ENCODE data around the gene EIF5A. TPM values are rescaled to one million over a fixed set of nuclear protein-coding genes. Genes with fewer than 3 reads are reported as not detected.

The EIF5A gene
- total RNA-seq, 1 donor from 2014 or later: 416 TPM

DNA sequence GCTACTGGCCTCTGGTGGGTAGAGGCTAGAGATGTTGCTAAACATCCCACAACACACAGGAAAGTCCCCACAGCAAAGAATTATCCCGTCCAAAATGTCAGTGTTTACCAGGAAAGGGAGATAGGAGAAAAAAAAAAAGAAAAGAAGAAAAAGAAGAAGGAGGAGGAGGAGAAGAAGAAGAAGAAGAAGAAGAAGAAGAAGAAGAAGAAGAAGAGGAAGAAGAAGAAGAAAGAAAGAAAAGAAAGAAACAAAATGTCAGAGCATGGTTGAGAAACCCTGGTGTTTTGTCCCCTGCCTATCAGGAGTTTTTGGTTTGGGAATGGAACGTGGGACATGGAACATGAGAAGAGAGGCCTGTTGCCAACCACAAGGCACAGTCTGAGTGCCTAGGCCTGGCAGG lies 50.0 kb downstream of the EIF5A start:
- DNase-seq: no peak

DNA sequence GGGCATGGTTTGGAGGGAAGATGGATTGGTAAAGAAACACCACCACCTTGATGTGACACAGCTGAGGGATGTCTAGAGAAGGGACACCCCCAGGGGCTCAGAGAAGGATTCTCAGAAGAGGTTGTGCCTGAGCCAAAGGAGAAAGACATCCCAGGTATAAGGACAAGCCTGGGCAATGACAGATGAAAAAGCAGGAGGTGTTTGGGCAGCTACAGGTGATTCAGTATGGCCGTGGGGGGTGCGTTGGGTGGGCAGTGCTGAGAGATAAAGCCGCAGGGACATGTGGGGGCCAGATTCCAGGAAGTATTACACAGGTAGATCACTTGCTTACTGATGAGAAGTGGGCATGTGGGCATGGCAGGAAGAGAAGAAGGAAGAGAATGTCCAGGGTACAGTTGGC lies 54.5 kb downstream of the EIF5A start:
- DNase-seq: no peak

Other genes with a start within 250 kb of the EIF5A start
- gene CLEC10A, start 227.4 kb upstream of the EIF5A start, total RNA-seq: 0.60 and 1.5 TPM in 2 replicates
- not detected in 2 replicates for gene ASGR2, start 192.8 kb upstream of the EIF5A start, total RNA-seq
- 9.5 and 18.2 TPM in 2 replicates for gene ASGR1, start 128.3 kb upstream of the EIF5A start, total RNA-seq
- gene DLG4, start 87.8 kb upstream of the EIF5A start, total RNA-seq: 13.4 and 21.5 TPM in 2 replicates
- 196 and 385 TPM in 2 replicates for gene ACADVL, start 87.7 kb upstream of the EIF5A start, total RNA-seq
- 32.8 and 45.7 TPM in 2 replicates for gene DVL2, start 73.1 kb upstream of the EIF5A start, total RNA-seq
- gene PHF23, start 68.2 kb upstream of the EIF5A start, total RNA-seq: 41.4 and 42.8 TPM in 2 replicates
- 148 and 196 TPM in 2 replicates for gene GABARAP, start 65.2 kb upstream of the EIF5A start, total RNA-seq
- gene CTDNEP1, start 55.9 kb upstream of the EIF5A start, total RNA-seq: 25.2 and 56.5 TPM in 2 replicates
- 33.0 and 52.2 TPM in 2 replicates for gene ELP5, start 55.4 kb upstream of the EIF5A start, total RNA-seq
- gene CLDN7, start 45.1 kb upstream of the EIF5A start, total RNA-seq: 2.4 and 5.3 TPM in 2 replicates
- gene SLC2A4, start 25.9 kb upstream of the EIF5A start, total RNA-seq: 0.28 and 0.34 TPM in 2 replicates
- 0.17 TPM in 1 of 2 replicates, not detected in the other for gene YBX2, start 13.0 kb upstream of the EIF5A start, total RNA-seq
- 45.2 and 45.6 TPM in 2 replicates for gene GPS2, start 7.7 kb downstream of the EIF5A start, total RNA-seq
- 17.3 and 23.3 TPM in 2 replicates for gene NEURL4, start 21.7 kb downstream of the EIF5A start, total RNA-seq
- not detected in 2 replicates for gene ACAP1, start 28.9 kb downstream of the EIF5A start, total RNA-seq
- 2.6 and 3.2 TPM in 2 replicates for gene KCTD11, start 44.5 kb downstream of the EIF5A start, total RNA-seq
- not detected in 2 replicates for gene TMEM95, start 47.5 kb downstream of the EIF5A start, total RNA-seq
- 2.2 and 3.6 TPM in 2 replicates for gene TNK1, start 73.5 kb downstream of the EIF5A start, total RNA-seq
- gene PLSCR3, start 86.9 kb downstream of the EIF5A start, total RNA-seq: 21.3 and 34.1 TPM in 2 replicates
- 59.2 and 112 TPM in 2 replicates for gene TMEM256, start 96.5 kb downstream of the EIF5A start, total RNA-seq
- gene NLGN2, start 100.2 kb downstream of the EIF5A start, total RNA-seq: 2.7 and 5.5 TPM in 2 replicates
- not detected in 2 replicates for gene SPEM1, start 112.7 kb downstream of the EIF5A start, total RNA-seq
- not detected in 2 replicates for gene SPEM2, start 118.0 kb downstream of the EIF5A start, total RNA-seq
- not detected in 2 replicates for gene SPEM3, start 121.2 kb downstream of the EIF5A start, total RNA-seq
- 11.3 and 12.9 TPM in 2 replicates for gene TMEM102, start 127.8 kb downstream of the EIF5A start, total RNA-seq
- gene FGF11, start 131.9 kb downstream of the EIF5A start, total RNA-seq: 0.28 and 0.51 TPM in 2 replicates
- gene CHRNB1, start 137.4 kb downstream of the EIF5A start, total RNA-seq: 4.6 and 5.8 TPM in 2 replicates
- gene ZBTB4, start 172.0 kb downstream of the EIF5A start, total RNA-seq: 10.4 and 16.4 TPM in 2 replicates
- gene SLC35G6, start 173.8 kb downstream of the EIF5A start, total RNA-seq: not detected in 2 replicates
- 81.2 and 139 TPM in 2 replicates for gene POLR2A, start 176.7 kb downstream of the EIF5A start, total RNA-seq
- gene TNFSF12, start 241.4 kb downstream of the EIF5A start, total RNA-seq: 9.2 and 26.1 TPM in 2 replicates

All from dermis blood vessel endothelial cell (primary cell).